Stimulated activated effector memory CD8-positive, alpha-beta T cell treated with anti-CD3 and anti-CD28 coated beads, Interleukin-12 subunit alpha, Interleukin-12 subunit beta, amount 100 ng/mL, for 72 hours (primary cell): ENCODE data around the gene PKP1.

Source experiments
- ATAC-seq: fragments of 150-1000 bp; cut with Tn5 transposase; 2 replicates; pipeline ENCODE4 v1.10.0; 2021
- DNase-seq, 2 donors: peaks; one replicate each; pipeline ENCODE4 v3.0.0; 2021 to 2022; ENCODE audit warnings: low spot score in 2 of 2
- H3K27ac Mint-ChIP-seq: one replicate; pipeline ENCODE4 v1.8.0; 2022; ENCODE audit warnings: mild to moderate bottlenecking, mixed read lengths
- H3K36me3 Mint-ChIP-seq: one replicate; pipeline ENCODE4 v1.8.0; 2022; ENCODE audit warnings: mild to moderate bottlenecking, mixed read lengths
- H3K4me1 Mint-ChIP-seq: one replicate; pipeline ENCODE4 v1.8.0; 2022; ENCODE audit warnings: mixed read lengths
- H3K4me3 Mint-ChIP-seq: one replicate; pipeline ENCODE4 v1.8.0; 2022; ENCODE audit warnings: mild to moderate bottlenecking, mixed read lengths
- H3K9me3 Mint-ChIP-seq: one replicate; pipeline ENCODE4 v1.8.0; 2022; ENCODE audit warnings: mixed read lengths

PKP1 gene

DNA sequence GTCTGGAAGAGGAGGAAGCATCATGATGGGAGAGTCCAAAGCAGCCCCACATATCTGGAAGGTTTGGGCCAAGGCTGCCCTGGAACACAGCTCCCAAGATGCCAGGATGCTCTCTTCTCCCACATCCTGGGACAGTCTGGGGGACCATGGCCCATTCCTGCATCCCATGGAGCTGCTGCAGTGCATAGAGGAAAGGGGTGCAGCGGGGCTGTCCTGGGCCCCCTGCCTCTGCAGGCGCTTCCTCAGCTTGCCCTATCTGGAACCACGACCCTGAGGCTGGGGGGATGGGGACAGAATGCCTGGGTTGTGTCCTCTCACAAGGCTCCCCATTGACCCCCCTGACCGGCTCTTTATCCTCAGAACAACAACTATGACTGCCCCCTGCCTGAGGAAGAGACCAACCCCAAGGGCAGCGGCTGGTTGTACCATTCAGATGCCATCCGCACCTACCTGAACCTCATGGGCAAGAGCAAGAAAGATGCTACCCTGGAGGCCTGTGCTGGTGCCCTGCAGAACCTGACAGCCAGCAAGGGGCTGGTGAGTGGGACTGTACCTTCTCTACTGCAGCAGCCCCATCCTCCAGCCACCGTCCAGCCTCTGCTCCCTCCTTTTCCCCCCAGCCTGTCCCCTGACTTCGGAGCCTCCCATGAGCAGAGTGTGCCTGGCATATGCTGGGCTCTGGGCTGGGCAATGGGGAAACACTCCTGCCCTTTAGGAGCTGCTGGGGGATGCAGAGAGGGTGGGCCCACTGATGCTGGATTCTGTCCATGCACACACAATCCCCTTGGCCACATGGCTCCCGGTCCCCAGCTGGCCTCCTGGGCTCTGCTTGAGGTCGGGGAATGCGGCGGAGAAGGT, 39.6 kb downstream of the PKP1 start:
- no peak overlapping the region for H3K27ac Mint-ChIP-seq
- H3K4me1 Mint-ChIP-seq = no peaks in the 10 kb centered on the region
- H3K36me3 Mint-ChIP-seq = no peaks in the 10 kb centered on the region

DNA sequence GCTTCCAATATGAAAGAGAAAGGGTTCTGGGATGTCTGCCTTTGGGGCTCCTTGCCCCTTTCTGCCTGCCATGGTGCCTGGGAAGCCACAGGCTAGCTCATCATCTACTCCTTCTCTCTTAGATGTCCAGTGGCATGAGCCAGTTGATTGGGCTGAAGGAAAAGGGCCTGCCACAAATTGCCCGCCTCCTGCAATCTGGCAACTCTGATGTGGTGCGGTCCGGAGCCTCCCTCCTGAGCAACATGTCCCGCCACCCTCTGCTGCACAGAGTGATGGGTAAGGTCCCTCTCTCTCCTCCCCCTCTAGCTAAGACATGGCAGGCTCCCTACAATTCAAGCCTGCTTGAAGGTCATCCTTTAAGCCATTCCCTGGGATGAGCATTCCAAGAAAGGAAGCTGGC, 41.0 kb downstream of the PKP1 start:
- Mint-ChIP-seq H3K4me1 (no peaks in the 10 kb centered on the region), H3K9me3 (no peaks in the 10 kb centered on the region), H3K4me3 (no peak overlapping the region), H3K27ac (no peak overlapping the region), H3K36me3 (no peaks in the 10 kb centered on the region)
- no peak for ATAC-seq
- DNase-seq = no peak

More for the DNA sequence above, 39.6 kb downstream of the PKP1 start:
- Mint-ChIP-seq H3K4me3 (no peak overlapping the region), H3K9me3 (no peaks in the 10 kb centered on the region)
- ATAC-seq = no peak
- DNase-seq = no peak

DNA sequence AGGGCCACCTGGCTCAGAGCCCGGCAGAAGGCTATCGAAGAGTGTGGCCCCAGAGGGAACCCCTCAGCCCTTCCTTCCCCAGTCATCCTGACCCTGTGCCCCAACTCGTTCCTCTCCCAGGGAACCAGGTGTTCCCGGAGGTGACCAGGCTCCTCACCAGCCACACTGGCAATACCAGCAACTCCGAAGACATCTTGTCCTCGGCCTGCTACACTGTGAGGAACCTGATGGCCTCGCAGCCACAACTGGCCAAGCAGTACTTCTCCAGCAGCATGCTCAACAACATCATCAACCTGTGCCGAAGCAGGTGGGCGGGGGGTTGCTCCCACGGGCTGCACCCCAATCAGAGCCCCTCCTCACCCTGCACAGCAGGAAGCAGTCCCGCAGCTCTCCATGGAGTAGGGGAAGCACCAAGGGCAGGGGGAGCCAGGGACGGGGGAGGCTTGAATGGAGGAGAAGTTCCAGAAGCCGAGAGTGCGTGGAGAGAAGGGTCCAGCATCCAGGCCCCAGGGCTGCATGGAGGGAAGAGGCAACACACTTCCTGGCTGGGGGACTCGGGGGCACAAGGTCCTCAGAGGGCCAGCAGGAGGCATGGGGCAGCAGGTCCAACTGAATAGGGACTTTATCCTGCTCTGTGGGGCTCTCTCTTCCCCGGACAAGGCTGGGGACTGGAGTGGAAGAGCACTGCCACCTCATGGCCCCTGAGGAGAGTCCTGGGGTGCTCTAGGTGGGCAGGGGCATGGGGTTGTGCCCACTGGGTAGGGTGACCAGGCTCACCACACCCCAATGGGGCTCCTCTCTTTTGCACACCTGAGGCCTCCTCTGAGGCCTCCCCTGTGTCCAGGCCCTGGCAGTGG, 41.7 kb downstream of the PKP1 start:
- Mint-ChIP-seq H3K36me3 (no peaks in the 10 kb centered on the region), H3K9me3 (no peaks in the 10 kb centered on the region)
- ATAC-seq = no peak

DNA sequence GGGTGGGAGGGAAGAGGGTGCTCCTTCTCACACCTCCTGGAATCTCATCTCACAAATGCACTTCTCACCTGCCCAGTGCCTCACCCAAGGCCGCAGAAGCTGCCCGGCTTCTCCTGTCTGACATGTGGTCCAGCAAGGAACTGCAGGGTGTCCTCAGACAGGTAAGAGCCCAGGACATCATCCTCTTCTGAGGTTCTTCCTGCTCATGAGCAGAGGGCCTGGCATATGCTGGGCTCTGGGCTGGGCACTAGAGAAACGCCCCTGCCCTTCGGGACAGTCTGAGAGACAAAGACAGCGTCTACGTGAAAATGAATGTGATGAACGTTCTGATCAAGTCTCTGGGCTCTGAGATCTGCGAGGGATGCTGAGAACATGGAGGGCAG, 42.4 kb downstream of the PKP1 start:
- DNase-seq = no peak
- ATAC-seq = no peak
- H3K4me3 Mint-ChIP-seq = no peak overlapping the region
- no peaks in the 10 kb centered on the region for H3K36me3 Mint-ChIP-seq
- H3K4me1 Mint-ChIP-seq = no peaks in the 10 kb centered on the region
- H3K27ac Mint-ChIP-seq = no peak overlapping the region
- H3K9me3 Mint-ChIP-seq = no peaks in the 10 kb centered on the region

More for the DNA sequence above, 41.7 kb downstream of the PKP1 start:
- DNase-seq = no peak
- Mint-ChIP-seq H3K4me1 (no peaks in the 10 kb centered on the region), H3K27ac (no peak overlapping the region), H3K4me3 (no peak overlapping the region)

DNA sequence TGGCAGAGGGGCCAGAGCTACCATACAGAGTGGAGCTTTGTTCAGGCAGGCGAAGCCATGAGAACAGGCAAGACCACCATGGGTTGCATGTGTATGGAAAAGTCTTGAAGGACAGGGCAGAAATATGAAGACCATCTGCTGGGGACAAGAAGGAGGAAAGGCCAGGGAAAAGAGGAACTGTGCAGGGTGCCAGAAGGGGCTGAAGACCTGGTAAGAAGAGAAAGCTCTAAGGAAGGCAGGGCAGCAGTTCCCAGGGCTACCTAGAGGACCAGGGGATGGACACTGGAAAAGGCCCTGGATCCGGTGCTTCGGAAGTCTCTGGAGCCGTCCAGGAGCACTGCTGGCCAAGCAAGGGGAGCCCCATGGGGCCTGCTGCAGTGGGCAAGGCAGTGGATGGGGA, 43.4 kb downstream of the PKP1 start:
- Mint-ChIP-seq H3K27ac (no peak overlapping the region), H3K4me1 (no peaks in the 10 kb centered on the region), H3K36me3 (no peaks in the 10 kb centered on the region), H3K9me3 (no peaks in the 10 kb centered on the region), H3K4me3 (no peak overlapping the region)
- DNase-seq = no peak
- no peak for ATAC-seq

DNA sequence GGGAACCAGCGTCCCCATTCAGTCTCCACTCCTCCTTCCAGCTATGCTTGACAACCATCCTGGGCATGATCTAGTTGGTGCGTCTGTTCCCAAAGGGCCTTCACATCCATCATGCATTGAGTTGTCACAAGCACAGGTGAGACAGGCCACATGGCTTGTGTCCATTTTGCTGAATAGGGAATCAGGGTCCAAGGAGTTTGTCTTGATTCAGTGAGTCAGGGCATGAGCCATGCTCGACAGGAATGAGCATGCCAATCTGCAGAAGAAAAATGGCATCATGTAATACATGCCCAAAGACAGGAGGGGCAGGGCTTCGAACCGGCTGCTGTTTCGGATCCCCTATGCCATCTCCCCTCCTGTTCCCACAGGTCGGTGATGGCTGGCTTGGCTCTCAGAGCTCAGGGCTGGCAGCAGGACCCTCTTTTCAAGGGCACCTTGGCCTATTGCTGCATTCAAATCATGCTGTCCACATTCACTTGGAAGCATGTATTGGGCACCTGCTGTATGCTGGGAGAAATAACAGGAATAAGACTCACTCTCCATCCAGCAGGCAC, 44.5 kb downstream of the PKP1 start:
- H3K9me3 Mint-ChIP-seq = no peaks in the 10 kb centered on the region
- no peak overlapping the region for H3K4me3 Mint-ChIP-seq
- ATAC-seq (no peak), DNase-seq (no peak)
- H3K36me3 Mint-ChIP-seq = no peaks in the 10 kb centered on the region
- no peak overlapping the region for H3K27ac Mint-ChIP-seq
- H3K4me1 Mint-ChIP-seq = no peaks in the 10 kb centered on the region

GRCh38 chr1:201328576-201328975, 45.3 kb downstream of the PKP1 start:
- DNase-seq = no peak
- no peak for ATAC-seq
- no peaks in the 10 kb centered on the region for H3K36me3 Mint-ChIP-seq

DNA sequence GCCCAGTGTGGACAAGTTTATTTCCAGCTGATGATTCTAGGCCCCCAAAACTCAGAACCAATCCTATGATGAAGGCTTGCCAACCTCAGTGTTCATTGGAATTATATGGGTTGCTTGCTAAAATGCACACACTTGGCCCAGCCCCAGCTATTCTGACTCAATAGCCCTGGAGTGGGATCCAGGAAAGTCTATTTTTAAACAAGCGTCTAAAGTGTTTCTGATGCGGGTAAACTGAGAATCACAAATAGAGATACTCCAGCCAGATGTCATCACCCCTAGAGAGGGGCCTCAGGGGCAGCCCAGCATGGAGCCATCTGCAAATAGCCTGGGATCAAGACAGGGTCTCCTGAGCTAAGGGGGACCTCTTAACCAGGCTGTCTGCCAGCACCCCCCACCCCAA, 46.0 kb downstream of the PKP1 start:
- Mint-ChIP-seq H3K27ac (no peak overlapping the region), H3K4me1 (no peaks in the 10 kb centered on the region), H3K36me3 (no peaks in the 10 kb centered on the region), H3K9me3 (no peaks in the 10 kb centered on the region), H3K4me3 (no peak overlapping the region)
- ATAC-seq (no peak), DNase-seq (no peak)

More at GRCh38 chr1:201328576-201328975, 45.3 kb downstream of the PKP1 start:
- Mint-ChIP-seq H3K9me3 (no peaks in the 10 kb centered on the region), H3K27ac (no peak overlapping the region), H3K4me1 (no peaks in the 10 kb centered on the region), H3K4me3 (no peak overlapping the region)

DNA sequence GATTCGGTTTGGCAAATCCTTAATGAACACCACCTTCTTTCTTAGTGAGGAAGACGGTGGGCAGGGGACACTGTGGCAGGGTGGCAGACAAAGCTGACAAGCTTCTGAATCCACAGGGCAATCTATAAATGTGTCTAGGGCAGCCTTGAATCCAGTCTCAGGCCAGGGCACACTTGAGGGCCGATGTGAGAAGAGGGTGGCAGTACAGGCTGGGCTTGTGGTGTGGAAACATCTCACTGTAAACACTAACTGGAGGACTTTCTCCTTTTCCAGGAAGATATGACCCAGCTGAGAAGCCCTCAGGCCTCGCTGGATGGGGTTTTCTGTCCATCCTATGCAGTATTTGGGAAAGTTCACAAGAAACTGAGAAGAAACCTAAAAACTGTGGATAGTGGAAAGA, 46.5 kb downstream of the PKP1 start:
- H3K9me3 Mint-ChIP-seq = no peaks in the 10 kb centered on the region
- H3K36me3 Mint-ChIP-seq = no peaks in the 10 kb centered on the region
- DNase-seq (no peak), ATAC-seq (no peak)
- H3K27ac Mint-ChIP-seq = no peak overlapping the region
- no peak overlapping the region for H3K4me3 Mint-ChIP-seq
- H3K4me1 Mint-ChIP-seq = no peaks in the 10 kb centered on the region

DNA sequence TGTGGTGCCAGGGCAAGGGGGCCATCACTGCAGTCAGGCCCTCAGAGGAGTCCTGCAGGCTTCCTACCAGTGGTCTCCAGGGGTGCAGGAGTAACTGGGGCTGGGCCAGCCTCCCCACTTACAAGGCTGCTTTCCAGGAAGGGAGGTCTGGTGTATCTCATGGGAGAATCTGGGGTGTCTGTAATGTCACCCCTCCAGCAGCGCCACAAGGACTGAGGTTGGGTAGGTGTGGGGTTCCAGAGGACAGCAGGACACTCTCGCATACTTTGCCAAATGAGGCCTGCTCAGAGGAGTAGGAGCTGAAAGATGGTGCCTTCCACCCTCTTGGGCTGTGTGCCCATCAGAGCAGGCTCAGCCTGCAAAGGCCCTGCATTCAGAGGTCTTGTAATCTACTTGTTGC, 47.2 kb downstream of the PKP1 start:
- Mint-ChIP-seq H3K4me3 (no peak overlapping the region), H3K4me1 (no peaks in the 10 kb centered on the region), H3K27ac (no peak overlapping the region), H3K36me3 (no peaks in the 10 kb centered on the region), H3K9me3 (no peaks in the 10 kb centered on the region)
- ATAC-seq (no peak), DNase-seq (no peak)

GRCh38 chr1:201331166-201331565, 47.9 kb downstream of the PKP1 start:
- no peaks in the 10 kb centered on the region for H3K36me3 Mint-ChIP-seq
- ATAC-seq (no peak), DNase-seq (no peak)
- H3K4me3 Mint-ChIP-seq = no peak overlapping the region
- H3K9me3 Mint-ChIP-seq = no peaks in the 10 kb centered on the region
- H3K27ac Mint-ChIP-seq = no peak overlapping the region
- no peaks in the 10 kb centered on the region for H3K4me1 Mint-ChIP-seq

DNA sequence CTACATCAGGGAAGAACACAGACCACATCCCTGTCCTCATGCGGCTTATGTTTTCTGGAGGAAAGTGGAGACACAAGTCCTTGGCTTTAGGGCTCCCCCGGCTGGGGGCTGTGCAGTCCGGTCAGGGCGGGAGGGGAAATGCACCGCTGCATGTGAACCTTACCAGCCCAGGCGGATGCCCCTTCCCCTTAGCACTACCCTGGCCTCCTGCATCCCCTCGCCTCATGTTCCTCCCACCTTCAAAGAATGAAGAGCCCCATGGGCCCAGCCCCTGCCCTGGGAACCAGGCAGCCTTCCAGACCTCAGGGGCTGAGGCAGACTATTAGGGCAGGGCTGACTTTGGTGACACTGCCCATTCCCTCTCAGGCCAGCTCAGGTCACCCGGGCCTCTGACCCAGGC, 48.7 kb downstream of the PKP1 start:
- H3K4me3 Mint-ChIP-seq = no peak overlapping the region

GRCh38 chr1:201332616-201333335, 49.5 kb downstream of the PKP1 start:
- ATAC-seq (no peak), DNase-seq (no peak)
- Mint-ChIP-seq H3K9me3 (no peaks in the 10 kb centered on the region), H3K36me3 (no peaks in the 10 kb centered on the region), H3K4me1 (no peaks in the 10 kb centered on the region), H3K27ac (no peak overlapping the region), H3K4me3 (no peak overlapping the region)

More for the DNA sequence above, 48.7 kb downstream of the PKP1 start:
- DNase-seq = no peak
- H3K4me1 Mint-ChIP-seq = no peaks in the 10 kb centered on the region
- H3K36me3 Mint-ChIP-seq = no peaks in the 10 kb centered on the region
- H3K9me3 Mint-ChIP-seq = no peaks in the 10 kb centered on the region
- no peak overlapping the region for H3K27ac Mint-ChIP-seq
- no peak for ATAC-seq

DNA sequence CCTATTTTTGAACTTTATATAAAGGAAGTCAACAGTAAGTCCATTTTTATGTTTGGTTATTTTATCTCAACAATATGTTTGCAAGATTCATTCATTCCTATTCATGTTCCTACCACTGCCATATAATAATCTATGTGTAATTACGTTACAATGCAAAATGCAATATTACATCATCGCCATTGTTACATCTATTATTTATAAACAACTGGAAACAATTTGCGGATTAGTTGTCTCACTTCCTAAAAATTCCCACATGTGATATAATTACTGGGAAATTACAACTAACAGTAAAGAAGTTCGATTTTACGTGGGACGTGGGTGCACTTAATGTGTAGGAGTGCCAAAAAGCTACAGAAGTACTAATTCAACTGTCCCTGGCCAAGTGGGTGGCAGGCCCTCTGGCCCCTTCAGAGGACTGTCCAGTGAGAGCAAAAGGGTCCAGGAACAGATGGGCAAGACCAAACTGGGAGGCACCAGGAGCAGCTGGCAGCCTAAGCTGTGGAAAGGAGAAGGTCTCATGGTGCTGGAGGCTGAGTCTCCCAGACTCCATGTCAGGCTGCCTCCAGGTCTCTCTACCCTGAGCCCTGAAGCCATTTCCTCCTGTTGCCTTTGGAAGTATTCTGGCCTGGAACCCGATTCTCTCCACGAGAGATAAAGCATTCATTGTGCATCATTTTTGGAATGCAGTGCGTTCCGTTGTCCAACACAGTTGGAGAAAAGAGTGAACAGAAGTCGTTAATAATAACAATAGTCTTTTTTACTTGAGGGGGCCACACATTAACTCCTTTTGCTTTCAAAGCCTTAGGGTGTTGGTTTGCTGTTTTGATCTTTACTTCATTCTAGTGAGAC, 51.2 kb downstream of the PKP1 start:
- Mint-ChIP-seq H3K9me3 (no peaks in the 10 kb centered on the region), H3K4me3 (no peak overlapping the region), H3K36me3 (no peaks in the 10 kb centered on the region), H3K4me1 (no peaks in the 10 kb centered on the region), H3K27ac (no peak overlapping the region)
- ATAC-seq = no peak
- no peak for DNase-seq
